Astrocyte (in vitro differentiated cells and primary cell): ENCODE data around the gene DAAM2. TPM values are rescaled to one million over a fixed set of nuclear protein-coding genes. Genes with fewer than 3 reads are reported as not detected.
A peak's percentile ranks its signal among the peaks of the same experiment; 100 is the strongest.

Experiments
- DNase-seq: peaks from one replicate; pipeline ENCODE4 v3.0.0-alpha.2; 2010; ENCODE audit warnings: low read depth
- FAIRE-seq: peaks from 2 replicates; lab custom pipeline; 2011; peaks lifted over from hg19 to GRCh38; lab: Jason Lieb, UNC
- H2AFZ ChIP-seq: 2 replicates; pipeline ENCODE4 v1.6.0; 2012; ENCODE audit warnings: low read depth, low read length, inconsistent platforms
- H3K27ac ChIP-seq: 2 replicates; pipeline ENCODE4 v1.5.1; 2011; ENCODE audit warnings: low read depth, low read length, inconsistent platforms
- H3K27me3 ChIP-seq: 2 replicates; pipeline ENCODE4 v1.6.0; 2011; ENCODE audit warnings: low read length, inconsistent platforms; ENCODE audit not compliant: insufficient read depth
- H3K36me3 ChIP-seq: 2 replicates; pipeline ENCODE4 v1.5.1; 2011; ENCODE audit warnings: low read length, inconsistent platforms; ENCODE audit not compliant: insufficient read depth
- H3K4me1 ChIP-seq: 2 replicates; pipeline ENCODE4 v1.5.1; 2011; ENCODE audit warnings: low read length, inconsistent platforms; ENCODE audit not compliant: insufficient read depth
- H3K4me2 ChIP-seq: 2 replicates; pipeline ENCODE4 v1.6.0; 2012; ENCODE audit warnings: low read length, inconsistent platforms
- H3K4me3 ChIP-seq: 2 replicates; pipeline ENCODE4 v1.5.1; 2011; ENCODE audit warnings: low read depth, mild to moderate bottlenecking, low read length, inconsistent platforms; ENCODE audit not compliant: insufficient read depth
- H3K79me2 ChIP-seq: 2 replicates; pipeline ENCODE4 v1.6.0; 2012; ENCODE audit warnings: mild to moderate bottlenecking, low read length, inconsistent platforms; ENCODE audit not compliant: insufficient read depth
- H3K9ac ChIP-seq: 2 replicates; pipeline ENCODE4 v1.6.0; 2012; ENCODE audit warnings: mild to moderate bottlenecking, low read length, inconsistent platforms
- H3K9me3 ChIP-seq: 2 replicates; pipeline ENCODE4 v1.5.1; 2012; ENCODE audit warnings: low read depth, mild to moderate bottlenecking, low read length, inconsistent platforms; ENCODE audit not compliant: insufficient read depth
- H4K20me1 ChIP-seq: 2 replicates; pipeline ENCODE4 v1.6.0; 2012; ENCODE audit warnings: low read length, inconsistent platforms; ENCODE audit not compliant: insufficient read depth
- H3K27ac Mint-ChIP-seq: one replicate; pipeline ENCODE4 v1.8.0; 2021; ENCODE audit warnings: mild to moderate bottlenecking, mixed read lengths; ENCODE audit not compliant: unreplicated experiment
- H3K27me3 Mint-ChIP-seq: one replicate; pipeline ENCODE4 v1.8.0; 2021; ENCODE audit warnings: low read depth, mixed read lengths; ENCODE audit not compliant: unreplicated experiment
- H3K36me3 Mint-ChIP-seq: one replicate; pipeline ENCODE4 v1.8.0; 2021; ENCODE audit warnings: low read depth, mixed read lengths; ENCODE audit not compliant: unreplicated experiment
- H3K4me1 Mint-ChIP-seq: one replicate; pipeline ENCODE4 v1.8.0; 2021; ENCODE audit warnings: low read depth, mixed read lengths; ENCODE audit not compliant: unreplicated experiment
- H3K4me3 Mint-ChIP-seq: one replicate; pipeline ENCODE4 v1.8.0; 2021; ENCODE audit warnings: mild to moderate bottlenecking, moderate library complexity, mixed read lengths; ENCODE audit not compliant: unreplicated experiment
- H3K9me3 Mint-ChIP-seq: one replicate; pipeline ENCODE4 v1.8.0; 2021; ENCODE audit warnings: mild to moderate bottlenecking, mixed read lengths; ENCODE audit not compliant: unreplicated experiment
- CTCF ChIP-seq: IDR thresholded peaks from 2 replicates; pipeline ENCODE4 v1.5.1; 2011; ENCODE audit warnings: low read depth, mild to moderate bottlenecking, inconsistent platforms, low read length, moderate library complexity; ENCODE audit not compliant: insufficient read depth
- EZH2 ChIP-seq: IDR thresholded peaks from 2 replicates; pipeline ENCODE4 v1.6.1; 2012; ENCODE audit warnings: mild to moderate bottlenecking, low read length, inconsistent platforms; ENCODE audit not compliant: insufficient read depth
- total RNA-seq: library from RNA; stranded (reverse); gene quantifications from 2 replicates; pipeline ENCODE4 v1.2.1, GENCODE V29; 2021

The DAAM2 gene
- total RNA-seq, 1 donor from 2014 or later: 38.4 TPM

DNA sequence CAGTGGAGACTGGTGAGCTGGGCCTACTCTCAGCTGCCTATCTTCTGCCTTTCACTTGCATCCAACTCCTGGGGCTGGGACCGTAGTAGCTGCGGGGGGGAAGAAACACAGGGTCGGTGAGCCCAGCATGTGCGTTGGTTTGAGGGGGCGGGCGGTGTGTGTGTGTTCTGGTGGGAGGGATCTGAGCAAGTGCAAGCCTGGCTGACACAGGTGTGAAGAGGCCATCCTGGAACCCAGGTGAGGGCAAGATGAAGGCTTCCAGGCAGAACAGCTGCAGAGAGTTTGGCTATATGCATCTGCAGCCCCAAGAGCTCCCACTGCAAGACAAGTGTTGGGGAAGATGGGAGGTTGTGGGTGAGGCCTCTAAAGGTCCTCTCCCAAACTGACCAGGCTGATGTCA is 111.5 kb downstream of the DAAM2 start:
- Histone ChIP-seq H3K4me3 (no peak overlapping the region), H3K27ac (no peak overlapping the region), H3K4me2 (no peak overlapping the region), H4K20me1 (no peaks in the 10 kb centered on the region), H3K27me3 (no peaks in the 10 kb centered on the region), H3K4me1 (no peaks in the 10 kb centered on the region), H3K9ac (no peak overlapping the region), H3K79me2 (no peaks in the 10 kb centered on the region), H2AFZ (no peak overlapping the region), H3K9me3 (no peaks in the 10 kb centered on the region), H3K36me3 (peaks cover 5% of the 10 kb centered on the region)
- Mint-ChIP-seq H3K9me3 (no peaks in the 10 kb centered on the region), H3K27ac (no peak overlapping the region), H3K4me3 (no peak overlapping the region), H3K27me3 (no peaks in the 10 kb centered on the region), H3K36me3 (peaks cover 57% of the 10 kb centered on the region), H3K4me1 (no peaks in the 10 kb centered on the region)
- DNase-seq (no peak), FAIRE-seq (no peak)
- TF ChIP-seq CTCF (no peak), EZH2 (no peak)

DNA sequence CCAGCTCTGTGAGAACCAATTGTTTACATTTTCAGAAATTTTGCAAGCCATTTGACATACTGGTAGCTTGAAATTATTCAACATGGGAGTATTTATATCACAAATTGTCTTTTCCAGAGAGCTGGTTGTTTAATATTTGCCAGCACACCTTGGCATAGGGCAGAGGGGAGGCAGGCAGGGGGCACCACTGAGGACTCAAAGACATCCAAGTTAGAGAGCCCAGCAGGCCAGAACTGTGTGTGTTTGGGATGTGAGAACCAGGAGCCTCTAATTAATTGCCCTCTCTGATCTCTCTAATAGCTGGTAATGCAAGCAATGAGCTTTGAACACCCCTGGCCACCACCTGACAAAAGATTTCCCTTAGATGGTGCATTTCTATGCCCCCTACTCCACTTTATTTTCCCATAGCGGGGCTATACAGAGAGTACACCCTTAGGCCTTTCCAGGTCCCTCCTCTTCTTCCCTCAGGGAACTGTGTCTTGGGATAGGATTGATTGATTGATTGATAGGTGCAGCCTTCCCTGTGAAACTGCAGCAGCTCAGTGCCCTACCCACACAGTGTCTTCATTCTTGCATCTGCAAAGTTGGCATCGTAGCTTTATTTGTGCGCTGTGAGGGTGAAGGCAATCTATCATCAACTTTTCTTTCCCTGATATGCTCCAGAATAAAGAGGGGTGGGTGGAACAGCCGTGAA is 112.9 kb downstream of the DAAM2 start:
- H3K4me1 ChIP-seq: no peaks in the 10 kb centered on the region
- no peak for TF ChIP-seq EZH2
- no peak for TF ChIP-seq CTCF
- H3K4me3 ChIP-seq: no peak overlapping the region
- no peaks in the 10 kb centered on the region for H4K20me1 ChIP-seq
- Mint-ChIP-seq H3K9me3 (no peaks in the 10 kb centered on the region), H3K36me3 (peaks cover 60% of the 10 kb centered on the region), H3K4me1 (no peaks in the 10 kb centered on the region), H3K4me3 (no peak overlapping the region), H3K27ac (peak overlapping the region; percentile 34), H3K27me3 (peaks cover 2% of the 10 kb centered on the region)
- no peak overlapping the region for H3K27ac ChIP-seq
- H3K27me3 ChIP-seq: no peaks in the 10 kb centered on the region
- FAIRE-seq (no peak), DNase-seq (no peak)
- no peaks in the 10 kb centered on the region for H3K79me2 ChIP-seq
- no peak overlapping the region for H3K9ac ChIP-seq
- H3K36me3 ChIP-seq: peaks cover 5% of the 10 kb centered on the region
- H2AFZ ChIP-seq: no peak overlapping the region
- no peaks in the 10 kb centered on the region for H3K9me3 ChIP-seq
- H3K4me2 ChIP-seq: no peak overlapping the region

DNA sequence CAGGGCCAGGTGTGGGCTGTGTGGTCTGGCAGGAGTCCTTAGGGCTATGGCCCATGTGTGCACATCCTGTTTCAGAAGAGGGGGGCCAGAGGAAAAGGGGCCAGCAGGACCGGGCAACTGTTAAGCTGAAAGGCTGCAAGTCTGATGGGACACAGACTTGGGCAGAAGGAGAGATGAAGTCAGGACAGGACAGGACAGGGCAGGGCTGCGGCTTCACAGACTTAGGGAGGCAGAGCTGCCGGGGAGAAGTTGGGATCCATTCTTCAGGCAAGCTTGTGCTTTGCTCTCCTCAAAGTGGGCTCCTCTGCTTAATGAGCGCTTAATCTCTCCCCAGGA is 113.4 kb downstream of the DAAM2 start:
- H3K4me1 Mint-ChIP-seq: no peaks in the 10 kb centered on the region

More for the DNA sequence above, 113.4 kb downstream of the DAAM2 start:
- H3K9ac ChIP-seq: no peak overlapping the region
- H3K79me2 ChIP-seq: no peaks in the 10 kb centered on the region
- Mint-ChIP-seq H3K27ac (no peak overlapping the region), H3K27me3 (peaks cover 2% of the 10 kb centered on the region), H3K36me3 (peaks cover 57% of the 10 kb centered on the region), H3K4me3 (no peak overlapping the region), H3K9me3 (no peaks in the 10 kb centered on the region)
- TF ChIP-seq EZH2 (no peak), CTCF (no peak)
- H3K36me3 ChIP-seq: peaks cover under 1% of the 10 kb centered on the region
- no peaks in the 10 kb centered on the region for H3K27me3 ChIP-seq
- H3K4me3 ChIP-seq: no peak overlapping the region
- no peak for DNase-seq
- no peak overlapping the region for H2AFZ ChIP-seq
- no peak overlapping the region for H3K4me2 ChIP-seq
- H4K20me1 ChIP-seq: no peaks in the 10 kb centered on the region
- no peak overlapping the region for H3K27ac ChIP-seq
- H3K9me3 ChIP-seq: no peaks in the 10 kb centered on the region
- FAIRE-seq: no peak
- H3K4me1 ChIP-seq: no peaks in the 10 kb centered on the region
